ENCODE results near the gene RNASE7.

RNASE7 gene

DNA sequence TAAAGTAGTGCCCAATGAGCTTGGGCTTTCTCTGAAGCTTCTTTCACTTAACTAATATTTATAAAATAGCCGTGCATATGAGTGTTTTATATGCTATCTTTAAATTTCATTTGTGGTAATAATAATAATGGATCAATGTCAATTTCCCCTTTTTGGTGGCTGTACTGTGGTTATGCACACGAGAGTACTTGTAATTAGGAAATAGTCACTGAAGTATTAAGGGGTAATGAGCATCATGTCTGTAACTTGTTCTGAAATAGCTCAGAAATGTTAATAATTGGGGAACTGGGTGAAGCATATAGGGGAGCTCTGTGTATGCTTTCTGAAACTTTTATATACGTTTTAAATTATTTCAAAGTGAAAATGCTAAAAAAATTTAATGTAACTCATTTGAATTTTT lies 8.4 kb downstream of the RNASE7 start:
- in situ Hi-C loops (cut with MboI; ENCODE audit: low pct_unique_long_range_greater_than_20kb, low sequenced_read_pairs, unreplicated experiment), result no loop called here
- TF ChIP-seq, protein P1, sequence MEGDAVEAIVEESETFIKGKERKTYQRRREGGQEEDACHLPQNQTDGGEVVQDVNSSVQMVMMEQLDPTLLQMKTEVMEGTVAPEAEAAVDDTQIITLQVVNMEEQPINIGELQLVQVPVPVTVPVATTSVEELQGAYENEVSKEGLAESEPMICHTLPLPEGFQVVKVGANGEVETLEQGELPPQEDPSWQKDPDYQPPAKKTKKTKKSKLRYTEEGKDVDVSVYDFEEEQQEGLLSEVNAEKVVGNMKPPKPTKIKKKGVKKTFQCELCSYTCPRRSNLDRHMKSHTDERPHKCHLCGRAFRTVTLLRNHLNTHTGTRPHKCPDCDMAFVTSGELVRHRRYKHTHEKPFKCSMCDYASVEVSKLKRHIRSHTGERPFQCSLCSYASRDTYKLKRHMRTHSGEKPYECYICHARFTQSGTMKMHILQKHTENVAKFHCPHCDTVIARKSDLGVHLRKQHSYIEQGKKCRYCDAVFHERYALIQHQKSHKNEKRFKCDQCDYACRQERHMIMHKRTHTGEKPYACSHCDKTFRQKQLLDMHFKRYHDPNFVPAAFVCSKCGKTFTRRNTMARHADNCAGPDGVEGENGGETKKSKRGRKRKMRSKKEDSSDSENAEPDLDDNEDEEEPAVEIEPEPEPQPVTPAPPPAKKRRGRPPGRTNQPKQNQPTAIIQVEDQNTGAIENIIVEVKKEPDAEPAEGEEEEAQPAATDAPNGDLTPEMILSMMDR (IDR thresholded peaks at IDR 0.05; ENCODE audit: extremely low read depth, insufficient read depth, missing control alignments), result no peak
- DNase-seq (ENCODE audit: low spot score), result no peak

DNA sequence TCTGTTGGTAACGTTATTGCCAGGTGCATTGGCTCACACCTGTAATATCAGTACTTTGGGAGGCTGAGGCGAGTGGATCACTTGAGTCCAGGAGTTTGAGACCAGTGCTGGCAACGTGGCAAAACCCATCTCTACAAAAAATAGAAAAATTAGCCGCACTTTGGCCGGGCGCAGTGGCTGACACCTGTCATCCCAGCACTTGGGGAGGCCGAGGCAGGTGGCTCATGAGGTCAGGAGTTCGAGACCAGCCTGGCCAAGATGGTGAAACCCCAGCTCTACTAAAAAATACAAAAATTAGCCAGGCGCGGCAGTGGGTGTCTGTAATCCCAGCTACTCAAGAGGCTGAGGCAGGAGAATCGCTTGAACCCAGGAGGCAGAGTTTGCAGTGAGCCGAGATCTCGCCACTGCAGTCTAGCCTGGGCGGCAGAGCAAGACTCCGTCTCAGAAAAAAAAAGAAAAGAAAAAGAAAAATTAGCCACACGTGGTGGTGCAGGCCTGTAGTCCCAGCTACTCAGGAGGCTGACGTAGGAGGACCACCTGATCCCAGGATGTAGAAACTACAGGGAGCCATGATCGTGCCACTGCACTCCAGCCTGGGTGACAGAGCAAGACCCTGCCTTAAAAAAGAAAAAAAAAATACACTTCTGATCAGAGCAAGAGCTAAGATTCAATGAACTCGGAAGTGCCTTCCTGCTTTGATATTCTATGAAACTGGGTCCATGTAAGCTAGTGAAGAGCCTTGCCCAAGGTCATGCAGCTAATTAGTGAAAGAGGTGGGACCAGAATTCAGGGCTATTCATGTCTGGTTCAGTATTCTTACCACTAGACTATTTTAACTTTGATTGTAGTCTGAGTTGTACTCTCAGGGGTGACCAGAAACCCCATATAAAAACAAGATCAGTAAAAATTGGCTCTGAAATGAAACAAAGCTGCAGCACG lies 11.3 kb downstream of the RNASE7 start:
- no peak for DNase-seq (ENCODE audit: low spot score)
- in situ Hi-C loops (cut with MboI; ENCODE audit: low pct_unique_long_range_greater_than_20kb, low sequenced_read_pairs, unreplicated experiment), result no loop called here
- TF ChIP-seq, protein P1 (IDR thresholded peaks at IDR 0.05; ENCODE audit: extremely low read depth, insufficient read depth, missing control alignments), result no peak

DNA sequence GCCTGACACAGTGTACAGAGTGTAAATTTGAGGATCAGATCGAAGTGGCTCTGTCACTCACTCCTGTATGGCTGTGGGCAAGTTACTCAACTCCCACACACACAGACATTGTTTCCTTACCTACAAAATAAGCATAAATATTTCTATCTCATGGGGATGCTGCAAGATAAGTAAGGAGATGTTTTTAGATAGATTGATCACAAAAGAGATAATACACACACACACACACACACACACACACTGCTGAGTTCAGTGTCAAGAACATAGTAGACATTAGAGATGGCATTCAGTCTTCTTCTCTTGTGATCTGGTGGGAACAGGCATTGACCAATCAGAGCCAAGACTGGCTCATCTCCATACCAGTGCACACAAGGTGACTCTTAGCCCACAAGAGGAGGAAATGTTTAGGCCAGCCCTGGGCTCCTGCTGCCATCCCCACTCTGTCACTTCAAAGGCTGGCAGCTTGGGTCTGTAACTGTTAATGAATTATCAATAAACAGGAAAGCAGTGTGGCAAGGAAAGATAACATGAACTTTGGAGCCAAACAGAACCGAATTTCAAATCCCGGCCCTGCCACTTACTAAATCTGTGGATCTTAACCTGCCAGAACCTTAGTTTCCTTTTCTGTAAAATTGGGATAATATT lies 12.1 kb downstream of the RNASE7 start:
- no peak for DNase-seq (ENCODE audit: low spot score)
- TF ChIP-seq, protein P1 (IDR thresholded peaks at IDR 0.05; ENCODE audit: extremely low read depth, insufficient read depth, missing control alignments), result no peak
- in situ Hi-C loops (cut with MboI; ENCODE audit: low pct_unique_long_range_greater_than_20kb, low sequenced_read_pairs, unreplicated experiment), result no loop called here

GRCh38 chr14:21054768-21055145 lies 12.6 kb downstream of the RNASE7 start:
- no peak for DNase-seq (ENCODE audit: low spot score)
- TF ChIP-seq, protein P1 (IDR thresholded peaks at IDR 0.05; ENCODE audit: extremely low read depth, insufficient read depth, missing control alignments), result no peak
- in situ Hi-C loops (cut with MboI; ENCODE audit: low pct_unique_long_range_greater_than_20kb, low sequenced_read_pairs, unreplicated experiment), result no loop called here

GRCh38 chr14:21055432-21056117 lies 13.4 kb downstream of the RNASE7 start:
- no peak for DNase-seq (ENCODE audit: low spot score)
- in situ Hi-C loops (cut with MboI; ENCODE audit: low pct_unique_long_range_greater_than_20kb, low sequenced_read_pairs, unreplicated experiment), result no loop called here
- TF ChIP-seq, protein P1 (IDR thresholded peaks at IDR 0.05; ENCODE audit: extremely low read depth, insufficient read depth, missing control alignments), result no peak

GRCh38 chr14:21056520-21057163 lies 14.5 kb downstream of the RNASE7 start:
- TF ChIP-seq, protein P1 (IDR thresholded peaks at IDR 0.05; ENCODE audit: extremely low read depth, insufficient read depth, missing control alignments), result no peak
- no peak for DNase-seq (ENCODE audit: low spot score)
- in situ Hi-C loops (cut with MboI; ENCODE audit: low pct_unique_long_range_greater_than_20kb, low sequenced_read_pairs, unreplicated experiment), result no loop called here
